NB4 (cell line): Measurements from ENCODE around the gene AGBL1.

ENCODE experiments used
- POLR2A ChIP-seq: IDR thresholded peaks from 2 replicates; pipeline ENCODE4 v1.6.1; 2011; ENCODE audit warnings: mild to moderate bottlenecking; ENCODE audit not compliant: insufficient read length; ENCODE audit errors: extremely low read depth
- TF ChIP-seq, protein P1 (sequence below): IDR thresholded peaks from one replicate; pipeline ENCODE4 v1.5.1; 2012; ENCODE audit warnings: low read depth, low read length
- TF ChIP-seq, protein P2 (sequence below): IDR thresholded peaks from 2 replicates; pipeline ENCODE4 v1.6.1; 2011; ENCODE audit warnings: low read depth, low read length

GRCh38 chr15:86555098-86555497 lies 475.4 kb downstream of the AGBL1 start:
- no peak for TF ChIP-seq POLR2A
- TF ChIP-seq, protein P1, sequence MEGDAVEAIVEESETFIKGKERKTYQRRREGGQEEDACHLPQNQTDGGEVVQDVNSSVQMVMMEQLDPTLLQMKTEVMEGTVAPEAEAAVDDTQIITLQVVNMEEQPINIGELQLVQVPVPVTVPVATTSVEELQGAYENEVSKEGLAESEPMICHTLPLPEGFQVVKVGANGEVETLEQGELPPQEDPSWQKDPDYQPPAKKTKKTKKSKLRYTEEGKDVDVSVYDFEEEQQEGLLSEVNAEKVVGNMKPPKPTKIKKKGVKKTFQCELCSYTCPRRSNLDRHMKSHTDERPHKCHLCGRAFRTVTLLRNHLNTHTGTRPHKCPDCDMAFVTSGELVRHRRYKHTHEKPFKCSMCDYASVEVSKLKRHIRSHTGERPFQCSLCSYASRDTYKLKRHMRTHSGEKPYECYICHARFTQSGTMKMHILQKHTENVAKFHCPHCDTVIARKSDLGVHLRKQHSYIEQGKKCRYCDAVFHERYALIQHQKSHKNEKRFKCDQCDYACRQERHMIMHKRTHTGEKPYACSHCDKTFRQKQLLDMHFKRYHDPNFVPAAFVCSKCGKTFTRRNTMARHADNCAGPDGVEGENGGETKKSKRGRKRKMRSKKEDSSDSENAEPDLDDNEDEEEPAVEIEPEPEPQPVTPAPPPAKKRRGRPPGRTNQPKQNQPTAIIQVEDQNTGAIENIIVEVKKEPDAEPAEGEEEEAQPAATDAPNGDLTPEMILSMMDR: no peak
- TF ChIP-seq, protein P2, sequence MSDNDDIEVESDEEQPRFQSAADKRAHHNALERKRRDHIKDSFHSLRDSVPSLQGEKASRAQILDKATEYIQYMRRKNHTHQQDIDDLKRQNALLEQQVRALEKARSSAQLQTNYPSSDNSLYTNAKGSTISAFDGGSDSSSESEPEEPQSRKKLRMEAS: no peak
